ENCODE data around the gene PACS1.

Gene PACS1

GRCh38 chr11:66052664-66052982 lies 17.4 kb upstream of the PACS1 start:
- Histone ChIP-seq H3K27me3 (no peaks in the 10 kb centered on the region), H3K4me3 (ENCODE audit: low read depth, low read length) (peak overlapping the region; percentile 80), H3K4me1 (peaks cover 6% of the 10 kb centered on the region), H3K9me3 (no peaks in the 10 kb centered on the region), H3K36me3 (peaks cover 31% of the 10 kb centered on the region)
- no peak for DNase-seq
- TF ChIP-seq CTCF (IDR thresholded peaks at IDR 0.05; ENCODE audit: low read depth, low read length) = no peak

DNA sequence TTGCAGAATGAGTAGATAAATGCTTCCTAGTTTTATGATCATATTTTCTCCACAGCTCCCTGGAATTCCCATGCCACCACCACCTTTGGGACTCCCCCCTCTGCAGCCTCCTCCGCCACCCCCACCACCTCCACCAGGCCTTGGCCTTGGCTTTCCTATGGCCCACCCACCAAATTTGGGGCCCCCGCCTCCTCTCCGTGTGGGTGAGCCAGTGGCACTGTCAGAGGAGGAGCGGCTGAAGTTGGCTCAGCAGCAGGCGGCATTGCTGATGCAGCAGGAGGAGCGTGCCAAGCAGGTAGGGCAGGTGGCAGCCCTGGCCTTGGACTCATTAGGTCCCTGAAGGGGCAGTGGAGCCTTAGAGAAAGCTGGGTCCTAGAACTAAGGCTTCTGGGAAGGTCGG lies 15.1 kb upstream of the PACS1 start:
- H3K9me3 ChIP-seq = no peaks in the 10 kb centered on the region
- peaks cover 6% of the 10 kb centered on the region for H3K4me1 ChIP-seq
- no peak overlapping the region for H3K4me3 ChIP-seq (ENCODE audit: low read depth, low read length)
- DNase-seq = no peak
- H3K36me3 ChIP-seq = peaks cover 53% of the 10 kb centered on the region
- H3K27me3 ChIP-seq = no peaks in the 10 kb centered on the region
- no peak for TF ChIP-seq CTCF (IDR thresholded peaks at IDR 0.05; ENCODE audit: low read depth, low read length)

DNA sequence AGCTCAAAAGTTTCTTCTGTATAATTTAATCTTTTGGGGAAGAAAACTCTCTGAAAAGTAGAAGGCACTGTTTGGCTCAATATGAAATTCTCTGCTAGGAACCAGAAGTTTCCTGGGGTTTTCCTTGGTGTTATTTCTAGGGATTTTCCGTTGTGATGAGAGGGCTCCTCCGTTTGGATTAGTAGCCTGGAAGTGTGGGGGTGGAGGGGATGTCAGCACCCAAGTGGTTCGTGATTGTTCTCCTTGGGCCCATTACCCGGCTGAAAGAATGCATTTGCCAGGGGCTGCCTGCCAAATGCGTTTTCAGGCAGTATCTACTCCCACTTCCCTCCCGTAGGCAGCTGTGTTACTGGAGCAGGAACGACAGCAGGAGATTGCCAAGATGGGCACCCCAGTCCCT lies 13.6 kb upstream of the PACS1 start:
- Histone ChIP-seq H3K4me1 (no peaks in the 10 kb centered on the region; the same call in none of the 2 replicates), H3K36me3 (peaks cover 68% of the 10 kb centered on the region), H3K4me3 (ENCODE audit: low read depth, low read length) (no peak overlapping the region), H3K27me3 (no peaks in the 10 kb centered on the region), H3K9me3 (no peaks in the 10 kb centered on the region)
- no peak for TF ChIP-seq CTCF (IDR thresholded peaks at IDR 0.05; ENCODE audit: low read depth, low read length)
- DNase-seq = no peak

DNA sequence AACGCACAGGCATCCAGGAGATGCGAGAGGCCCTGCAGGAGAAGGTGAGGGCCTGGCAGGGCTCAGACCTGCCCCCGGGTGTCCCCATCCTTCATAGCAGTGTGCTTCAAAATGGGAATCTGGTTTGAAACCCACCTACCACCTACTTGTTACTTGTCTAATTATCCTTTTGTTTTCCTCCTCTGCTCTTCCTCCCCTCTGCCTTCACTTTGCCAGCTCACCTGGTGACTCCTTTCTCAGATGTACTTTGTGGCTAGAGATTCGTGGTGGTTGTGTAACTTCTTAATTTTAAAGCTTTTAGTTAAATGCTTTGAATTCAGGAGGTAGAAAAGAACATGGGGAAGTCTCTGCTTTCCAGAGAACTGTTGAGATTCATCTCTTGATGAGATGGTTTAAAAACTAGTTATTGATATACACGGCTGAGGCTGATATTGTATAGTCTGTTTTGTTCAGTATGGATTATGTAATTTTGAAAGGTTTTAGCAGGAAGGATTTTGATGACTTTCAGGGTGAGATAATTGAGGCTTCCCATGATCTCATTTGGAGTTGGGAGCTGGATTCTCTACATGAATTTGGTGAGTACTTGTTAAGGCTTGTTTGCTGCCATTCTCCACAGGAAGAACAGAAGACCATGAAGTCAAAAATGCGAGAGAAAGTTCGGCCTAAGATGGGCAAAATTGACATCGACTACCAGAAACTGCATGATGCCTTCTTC lies 9.9 kb upstream of the PACS1 start:
- no peak for DNase-seq
- peaks cover 93% of the 10 kb centered on the region for H3K36me3 ChIP-seq
- H3K4me3 ChIP-seq (ENCODE audit: low read depth, low read length) = no peak overlapping the region
- no peaks in the 10 kb centered on the region for H3K27me3 ChIP-seq
- H3K4me1 ChIP-seq = no peaks in the 10 kb centered on the region; the same call in 1 of the 2 replicates
- TF ChIP-seq CTCF (IDR thresholded peaks at IDR 0.05; ENCODE audit: low read depth, low read length) = no peak
- no peaks in the 10 kb centered on the region for H3K9me3 ChIP-seq

- TF ChIP-seq CTCF (IDR thresholded peaks at IDR 0.05; ENCODE audit: low read depth, low read length) = no peak
- Histone ChIP-seq H3K36me3 (peaks cover 92% of the 10 kb centered on the region), H3K4me1 (no peaks in the 10 kb centered on the region; the same call in 1 of the 2 replicates), H3K4me3 (ENCODE audit: low read depth, low read length) (no peak overlapping the region), H3K27me3 (no peaks in the 10 kb centered on the region), H3K9me3 (no peaks in the 10 kb centered on the region)
- DNase-seq = no peak
These were observed 8.8 kb upstream of the PACS1 start for GRCh38 chr11:66061268-66061667.

GRCh38 chr11:66062408-66062807 lies 7.7 kb upstream of the PACS1 start:
- no peaks in the 10 kb centered on the region; the same call in 1 of the 2 replicates for H3K4me1 ChIP-seq
- H3K4me3 ChIP-seq (ENCODE audit: low read depth, low read length) = no peak overlapping the region
- H3K9me3 ChIP-seq = no peaks in the 10 kb centered on the region
- TF ChIP-seq CTCF (IDR thresholded peaks at IDR 0.05; ENCODE audit: low read depth, low read length) = no peak
- H3K27me3 ChIP-seq = no peaks in the 10 kb centered on the region
- no peak for DNase-seq
- H3K36me3 ChIP-seq = peaks cover 93% of the 10 kb centered on the region
